ENCODE results near the gene COPS6.
"Not testable (repeated sequence)": the region's sequence is repeated elsewhere in the genome, so short reads cannot be mapped to it uniquely, and the experiment has no call there.

The COPS6 gene

GRCh38 chr7:100126239-100126930 is 37.6 kb downstream of the COPS6 start:
- DNase-seq (ENCODE audit: low read depth in 1 of 2, low spot score in 1 of 2): no peak

DNA sequence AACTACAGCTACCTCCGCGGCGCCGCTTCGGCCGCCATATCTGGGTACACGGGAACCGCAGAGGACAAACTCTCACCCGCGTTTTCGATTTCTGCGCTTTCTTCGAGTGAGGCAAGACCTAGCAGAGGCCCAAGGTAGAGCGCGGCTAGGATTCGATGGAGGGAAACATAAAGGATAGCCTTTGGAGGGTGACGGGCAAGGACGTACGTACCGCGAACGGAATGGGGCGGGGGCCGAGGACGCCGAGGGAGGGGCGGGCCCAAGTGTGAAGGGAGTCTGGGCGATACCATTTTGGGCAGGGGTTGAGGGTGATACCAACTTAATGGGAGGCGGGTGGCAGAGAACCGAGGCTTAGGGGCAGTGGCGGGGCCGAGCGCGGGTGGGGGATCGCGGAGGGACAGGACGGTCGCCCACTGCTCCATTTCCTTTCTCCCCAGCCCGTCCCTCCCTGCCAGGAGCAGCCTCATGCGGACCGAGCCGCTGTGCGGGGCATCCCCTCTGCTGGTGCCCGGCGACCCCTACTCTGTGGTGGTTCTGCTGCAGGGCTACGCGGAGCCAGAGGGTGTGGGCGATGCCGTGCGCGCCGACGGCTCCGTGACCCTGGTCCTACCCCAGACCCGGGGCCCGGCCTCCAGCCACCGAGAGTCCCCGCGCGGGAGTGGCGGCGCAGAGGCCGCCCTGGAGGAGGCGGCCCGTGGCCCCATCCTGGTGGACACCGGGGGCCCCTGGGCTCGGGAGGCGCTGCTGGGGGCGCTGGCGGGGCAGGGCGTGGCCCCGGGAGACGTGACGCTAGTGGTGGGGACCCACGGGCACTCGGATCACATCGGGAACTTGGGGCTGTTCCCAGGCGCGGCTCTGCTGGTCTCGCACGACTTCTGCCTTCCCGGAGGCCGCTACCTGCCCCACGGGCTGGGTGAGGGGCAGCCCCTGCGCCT is 38.4 kb downstream of the COPS6 start, which contains the start of gene MBLAC1:
Gene MBLAC1, plus strand, starts transcription at position 37 of the 935 bp plus-strand sequence. Its CDS starts 429 bp downstream, at position 466.
- peak; percentile 79 to 80 for DNase-seq (ENCODE audit: low read depth in 1 of 2, low spot score in 1 of 2)

- peak in 1 of 2 donors; percentile 2 for DNase-seq (ENCODE audit: low read depth in 1 of 2, low spot score in 1 of 2)
Measured at GRCh38 chr7:100127866-100128636, 39.3 kb downstream of the COPS6 start.

DNA sequence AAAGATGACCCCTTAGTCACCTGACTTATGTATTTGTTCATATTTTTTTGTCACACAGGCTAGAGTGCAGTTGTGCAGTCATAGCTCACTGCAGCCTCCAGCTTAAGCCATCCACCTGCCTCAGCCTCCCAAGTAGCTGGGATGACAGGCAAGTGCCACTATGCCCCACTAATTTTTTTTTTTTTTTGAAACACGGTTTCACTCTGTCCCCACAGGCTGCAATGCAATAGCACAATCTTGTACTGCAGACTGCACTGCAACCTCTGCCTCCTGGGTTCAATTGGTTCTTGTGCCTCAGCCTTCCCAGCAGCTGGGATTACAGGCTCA is 39.8 kb downstream of the COPS6 start:
- no peak for DNase-seq (ENCODE audit: low read depth in 1 of 2, low spot score in 1 of 2)

DNA sequence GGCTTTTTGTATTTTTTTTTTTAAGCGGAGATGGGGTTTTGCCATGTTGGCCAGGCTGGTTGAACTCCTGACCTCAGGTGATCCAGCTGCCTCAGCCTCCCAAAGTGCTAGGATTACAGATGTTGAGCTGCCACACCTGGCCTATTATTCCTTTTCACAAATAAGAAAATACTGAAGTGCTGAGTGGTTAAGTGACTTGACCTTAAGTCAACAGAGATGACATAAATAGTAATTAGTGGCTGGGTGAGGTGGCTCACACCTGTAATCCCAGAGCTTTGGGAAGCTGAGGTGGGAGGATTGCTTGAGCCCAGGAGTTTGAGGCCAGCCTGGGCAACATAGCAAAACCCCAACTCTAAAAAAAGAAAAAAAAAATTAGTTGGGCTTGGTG is 41.4 kb downstream of the COPS6 start:
- DNase-seq (ENCODE audit: low read depth in 1 of 2, low spot score in 1 of 2): not testable (repeated sequence)

- peak; percentile 67 to 69 for DNase-seq (ENCODE audit: low read depth in 1 of 2, low spot score in 1 of 2)
Measured at GRCh38 chr7:100130608-100131453, 42.1 kb downstream of the COPS6 start.

- DNase-seq (ENCODE audit: low read depth in 1 of 2, low spot score in 1 of 2): no peak
Measured at GRCh38 chr7:100132126-100132525, 43.4 kb downstream of the COPS6 start.

DNA sequence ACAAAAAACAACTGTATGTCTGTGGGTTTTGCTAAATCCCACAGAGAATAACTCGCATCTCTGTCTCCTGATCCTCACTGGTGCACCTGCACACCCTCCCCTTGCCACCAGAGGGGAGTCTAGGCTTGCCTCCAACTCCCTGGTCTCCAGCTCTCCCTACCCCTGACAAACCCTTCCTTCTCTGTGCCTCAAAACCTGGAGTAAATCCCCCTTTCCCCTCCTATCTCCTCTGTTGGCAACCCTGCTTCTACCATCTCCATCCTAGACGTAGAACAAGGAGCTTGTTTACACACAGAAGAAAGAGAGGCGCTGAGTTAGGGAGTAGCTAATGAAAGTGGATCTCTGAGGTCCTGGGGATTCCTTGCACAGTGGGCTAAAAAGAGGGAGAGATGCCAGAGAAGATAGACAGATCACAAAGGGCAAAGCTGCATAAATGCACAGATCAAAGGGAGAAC is 44.0 kb downstream of the COPS6 start:
- peak; percentile 39 to 46 for DNase-seq (ENCODE audit: low read depth in 1 of 2, low spot score in 1 of 2)

DNA sequence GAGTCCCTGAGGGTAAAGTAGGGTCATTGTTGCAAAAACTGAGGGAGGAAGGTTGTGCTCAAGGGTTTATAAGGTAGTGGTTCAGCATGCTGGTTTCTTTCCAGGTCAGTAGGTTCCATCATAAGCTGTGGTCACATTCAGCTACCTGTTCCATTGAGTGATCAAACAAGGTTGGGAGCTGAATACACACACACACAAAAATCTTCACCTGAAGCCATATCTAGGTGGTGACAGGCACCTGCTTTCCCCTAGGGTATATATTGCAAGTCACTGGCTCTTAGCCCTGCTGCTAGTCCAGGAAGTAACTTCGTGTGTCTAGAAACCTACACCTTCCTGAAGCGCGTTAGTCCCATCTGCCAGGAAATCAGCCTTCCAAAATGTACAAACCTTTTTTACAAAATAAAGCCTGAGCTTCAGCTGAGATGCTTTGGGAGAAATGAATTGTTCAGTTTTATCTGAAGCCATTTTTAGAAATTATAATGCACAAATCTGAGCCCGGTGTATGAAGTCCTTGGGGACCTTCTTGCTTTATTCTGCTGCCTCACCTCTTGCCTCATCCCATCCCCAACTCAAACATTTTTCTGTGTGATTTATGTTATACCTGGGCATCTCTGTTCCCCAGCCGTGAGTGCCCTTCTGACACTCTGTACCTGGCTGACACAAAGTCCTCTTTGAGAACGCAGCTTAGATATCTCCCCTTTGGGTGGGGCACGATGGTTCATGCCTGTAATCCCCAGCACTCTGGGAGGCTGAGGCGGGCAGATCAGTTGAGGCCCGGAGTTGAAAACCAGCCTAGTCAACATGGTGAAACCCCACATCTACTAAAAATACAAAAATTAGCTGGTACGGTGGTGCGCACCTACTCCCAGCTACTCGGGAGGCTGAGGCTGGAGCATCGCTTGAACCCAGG is 49.3 kb downstream of the COPS6 start:
- no peak for DNase-seq (ENCODE audit: low read depth in 1 of 2, low spot score in 1 of 2)

- no peak for DNase-seq (ENCODE audit: low read depth in 1 of 2, low spot score in 1 of 2)
Measured at GRCh38 chr7:100141555-100141949, 52.8 kb downstream of the COPS6 start.
